GM18511 (cell line): ENCODE measurements around the gene ADAMTS7.
"Not testable (repeated sequence)": the region's sequence is repeated elsewhere in the genome, so short reads cannot be mapped to it uniquely, and the experiment has no call there.

ENCODE experiments used
- ATAC-seq: cut with Tn5 transposase; IDR thresholded peaks from one replicate; pipeline ENCODE4 v1.9.1; 2021; ENCODE audit warnings: mild to moderate bottlenecking, moderate library complexity; ENCODE audit not compliant: unreplicated experiment

The ADAMTS7 gene

DNA sequence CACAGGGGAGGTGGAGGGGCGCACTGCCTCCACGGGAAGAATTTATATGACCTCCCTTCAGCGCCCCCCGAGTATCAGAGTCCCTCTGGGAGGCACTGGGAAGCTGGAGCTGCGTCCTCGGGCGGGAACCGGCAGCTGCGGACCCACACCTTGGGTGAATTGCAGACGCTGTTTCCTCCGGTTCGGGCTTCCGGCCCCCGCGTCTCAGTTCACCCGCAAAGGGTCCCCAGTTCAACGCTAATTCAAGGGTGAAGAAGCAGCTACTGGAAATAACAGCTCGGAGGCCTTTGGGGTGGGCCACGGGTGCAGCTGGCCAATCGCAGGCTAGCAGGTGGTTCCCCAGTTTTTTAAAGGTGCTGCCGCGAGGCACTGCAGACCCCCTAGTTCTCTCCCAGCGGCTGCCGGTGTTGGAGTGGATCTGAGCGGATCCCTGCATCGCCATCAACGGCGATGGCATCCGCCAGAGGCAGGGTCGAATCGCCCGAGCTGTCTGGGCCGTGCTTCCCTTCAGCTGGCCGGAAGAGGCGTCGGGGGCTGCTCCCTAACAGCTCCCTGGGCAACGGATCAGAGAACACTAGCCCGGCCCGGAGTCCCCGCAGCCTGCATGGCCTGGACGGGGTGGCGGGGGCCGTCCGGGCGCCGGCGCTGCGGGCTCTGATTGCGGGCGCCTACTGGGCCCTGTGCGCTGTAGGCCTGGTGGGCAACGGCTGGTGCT, 19.4 kb upstream of the ADAMTS7 start:
- ATAC-seq = peak; percentile 56

DNA sequence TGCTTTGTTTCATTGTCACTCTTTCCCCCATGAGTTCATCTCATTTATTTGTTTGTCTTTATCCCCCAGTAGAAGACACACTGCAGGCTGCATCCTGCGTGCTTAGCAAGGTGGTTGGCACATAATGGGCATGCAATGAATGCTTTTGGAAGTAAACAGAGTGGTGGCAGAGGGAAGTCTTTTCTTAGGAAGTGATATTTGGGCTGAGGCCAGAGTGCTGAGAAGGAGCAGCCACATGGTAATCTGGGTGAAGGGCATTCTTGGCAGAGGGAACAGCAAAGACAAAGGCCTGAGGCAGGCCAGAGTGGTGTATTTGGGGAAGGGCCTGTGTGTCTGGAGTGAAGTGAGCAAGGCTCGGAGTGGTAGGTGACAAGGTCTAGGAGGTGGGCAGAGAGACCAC, 17.7 kb upstream of the ADAMTS7 start:
- ATAC-seq = no peak

DNA sequence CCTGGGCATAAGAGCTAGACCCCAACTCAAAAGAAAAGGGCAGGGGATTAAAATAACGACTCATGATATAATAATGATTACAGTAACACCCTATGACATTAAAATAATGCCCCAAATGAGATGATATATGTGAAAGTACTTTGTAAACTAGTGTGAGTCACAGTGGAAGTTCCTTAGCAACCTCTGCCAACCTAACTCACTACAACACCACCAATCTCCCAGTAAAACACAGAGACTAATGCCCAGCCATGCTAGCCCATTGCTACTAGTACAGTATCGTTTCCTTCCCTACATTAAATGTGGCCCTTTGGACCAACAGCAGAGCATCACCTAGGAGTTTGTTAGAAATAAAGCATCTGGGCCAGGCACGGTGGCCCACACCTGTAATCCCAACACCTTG, 11.2 kb upstream of the ADAMTS7 start:
- ATAC-seq = no peak

DNA sequence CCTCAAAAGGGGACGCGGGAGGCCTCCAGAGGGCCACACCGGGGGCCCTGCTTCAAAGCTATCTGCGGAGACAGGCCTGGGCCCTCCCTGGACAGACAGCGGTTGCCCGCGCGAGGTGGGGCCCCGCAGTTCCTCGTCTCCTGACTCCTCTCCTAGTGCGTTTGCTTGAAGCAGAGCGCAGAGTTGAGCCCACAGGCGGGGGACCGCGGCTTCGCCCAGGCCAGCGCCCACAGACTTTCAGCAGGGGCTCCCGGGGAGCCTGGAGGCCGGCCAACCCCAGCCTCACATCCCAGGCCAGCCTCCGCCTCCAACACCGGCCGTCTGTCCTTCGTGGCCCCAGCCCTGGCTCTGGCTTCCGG, 540 bp upstream of the ADAMTS7 start:
- peak; percentile 20 for ATAC-seq

DNA sequence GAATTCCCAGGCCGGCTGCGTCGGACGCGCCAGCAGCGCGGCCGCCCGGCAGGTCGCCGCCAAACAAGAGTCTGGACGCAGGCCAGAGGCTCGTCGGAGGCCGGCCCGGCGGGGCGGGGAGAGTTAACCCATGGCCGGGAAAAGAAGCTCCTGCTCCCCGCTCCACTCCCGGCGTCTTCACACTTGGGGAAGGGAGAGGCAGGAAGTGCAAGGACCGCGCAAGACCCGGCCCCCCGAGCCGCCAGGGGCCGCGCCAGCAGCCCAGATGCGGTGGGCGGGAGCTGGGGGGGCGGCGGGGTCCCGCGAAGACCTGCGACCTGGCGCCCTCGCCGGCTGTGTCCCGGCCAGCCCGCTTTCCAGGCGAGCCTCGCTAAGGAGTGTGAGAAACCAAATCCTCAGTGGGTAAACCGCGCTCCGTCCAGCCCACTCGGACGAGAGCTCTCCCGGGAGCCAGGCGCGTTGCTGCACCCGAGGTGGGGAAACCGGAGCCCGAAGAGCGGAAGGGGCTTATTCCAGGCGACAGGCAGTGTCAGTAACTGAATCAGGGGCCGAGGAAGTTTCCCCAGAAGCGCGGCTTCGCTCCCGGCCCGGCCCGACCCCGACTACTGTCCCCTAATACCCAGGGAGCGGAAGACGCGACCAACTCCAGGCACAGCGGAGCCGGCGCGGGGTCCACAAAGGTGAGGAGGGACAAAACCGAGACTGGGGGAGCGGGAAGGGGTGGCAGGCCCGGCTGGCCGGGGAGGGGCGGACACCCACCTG, 721 bp downstream of the ADAMTS7 start:
- peak; percentile 13 for ATAC-seq

DNA sequence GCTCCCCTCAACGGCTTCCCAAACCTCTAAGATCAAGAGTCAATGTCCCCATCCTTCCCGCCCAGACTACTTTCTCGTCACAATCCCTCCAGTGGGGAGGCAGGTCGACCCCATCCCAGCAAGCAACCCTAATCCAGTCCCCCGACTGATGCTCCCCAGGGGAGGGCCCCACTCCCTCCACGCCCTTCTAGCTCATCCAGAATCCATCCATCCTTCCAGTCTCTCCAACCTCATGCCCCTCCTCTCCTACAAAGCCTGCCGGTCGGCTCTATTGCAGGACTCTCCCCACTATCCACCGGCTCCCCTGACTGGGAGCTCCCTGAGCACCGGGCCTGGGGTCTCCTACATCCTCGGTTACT, 1.3 kb downstream of the ADAMTS7 start:
- no peak for ATAC-seq

DNA sequence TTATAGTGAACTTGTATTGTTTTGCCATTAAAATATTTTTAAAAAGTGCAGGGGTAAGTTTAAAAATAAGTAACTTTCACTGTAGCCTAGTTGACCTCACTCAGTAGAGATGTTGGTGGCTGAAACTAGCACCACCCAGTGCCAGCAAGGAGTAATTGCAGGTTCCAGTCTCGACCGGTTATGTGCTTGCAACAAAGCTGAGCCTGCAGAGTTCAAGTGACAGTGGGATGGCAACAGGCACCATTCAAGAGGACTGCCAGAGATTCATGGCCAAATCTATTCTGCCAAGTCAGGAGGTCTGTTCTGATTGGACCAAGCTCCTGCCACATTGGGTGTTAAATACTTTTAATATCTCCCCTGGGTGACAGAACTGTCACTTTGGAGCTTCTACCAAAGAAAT, 2.7 kb downstream of the ADAMTS7 start:
- no peak for ATAC-seq

DNA sequence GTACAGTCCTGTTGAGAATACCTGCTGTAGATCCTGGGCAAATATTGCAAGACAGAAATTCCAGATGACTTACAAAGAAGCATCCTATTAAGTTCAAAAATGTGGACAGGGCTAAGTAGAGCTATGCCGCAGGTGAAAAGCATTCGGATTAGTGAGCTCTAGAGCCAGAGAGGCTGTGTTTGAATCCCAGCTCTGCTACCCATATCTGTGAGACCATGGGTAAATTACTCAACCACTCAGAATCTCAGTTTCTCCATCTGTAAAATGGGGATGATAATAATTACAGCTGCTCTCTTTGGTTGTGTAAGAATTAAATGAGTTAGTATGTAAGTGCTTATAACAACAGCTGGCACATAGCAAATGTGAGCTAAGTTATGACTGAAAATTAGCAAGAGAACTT, 3.9 kb downstream of the ADAMTS7 start:
- ATAC-seq = no peak

DNA sequence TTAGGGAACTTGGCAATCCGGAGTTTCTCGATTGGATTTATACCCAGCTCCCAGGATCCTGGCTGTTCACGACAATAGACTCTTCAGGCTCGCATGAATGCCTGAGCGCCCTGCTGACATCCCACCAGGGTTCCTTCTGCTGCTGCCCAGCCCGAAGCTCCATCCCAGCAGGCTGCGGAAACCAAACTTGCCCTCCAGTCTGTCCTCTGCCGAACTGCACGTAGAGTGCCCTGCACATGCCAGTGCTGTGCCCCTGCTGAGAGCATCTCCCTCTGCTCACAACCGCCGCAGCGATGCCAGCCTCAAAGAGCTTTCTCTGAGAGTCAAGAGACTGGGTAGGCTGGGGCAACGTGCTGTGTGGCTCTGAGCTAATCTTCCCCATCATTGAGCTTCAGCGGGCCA, 6.9 kb downstream of the ADAMTS7 start:
- ATAC-seq = no peak

DNA sequence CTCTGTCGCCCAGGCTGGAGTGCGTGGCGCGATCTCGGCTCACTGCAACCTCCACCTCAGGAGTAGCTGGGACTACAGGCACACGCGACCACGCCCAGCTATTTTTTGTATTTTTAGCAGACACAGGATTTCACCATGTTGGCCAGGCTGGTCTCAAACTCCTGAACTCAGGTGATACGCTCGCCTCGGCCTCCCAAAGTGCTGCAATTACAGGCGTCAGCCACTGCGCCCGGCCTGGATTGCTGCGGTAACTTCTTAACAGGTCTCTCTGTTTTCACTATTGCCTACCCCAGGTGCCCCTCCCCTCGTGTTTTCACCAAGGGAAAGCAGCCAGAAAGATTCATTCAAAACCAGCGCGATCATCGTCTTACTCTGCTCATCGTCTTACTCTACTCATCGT, 10.5 kb downstream of the ADAMTS7 start:
- ATAC-seq = no peak

DNA sequence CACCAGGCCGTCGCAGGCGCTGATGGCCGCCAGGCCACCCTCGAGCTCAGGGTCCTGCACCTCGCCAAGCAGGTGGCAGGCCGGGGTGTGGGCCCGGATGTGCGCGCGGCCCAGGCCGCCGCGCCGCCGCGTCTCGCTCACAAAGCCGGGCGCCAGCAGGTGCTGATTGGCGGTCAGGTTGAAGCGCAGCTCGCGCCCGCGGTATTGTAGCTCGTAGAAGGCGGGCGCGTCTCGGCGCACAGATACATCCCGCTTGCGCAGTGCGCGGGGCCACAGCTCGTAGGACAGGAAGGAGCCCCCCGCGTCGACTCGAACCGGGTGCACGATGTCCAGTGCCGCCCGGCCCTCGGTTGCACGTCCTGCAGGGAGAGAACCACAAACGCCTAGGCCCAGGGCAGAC, 11.1 kb downstream of the ADAMTS7 start:
- ATAC-seq = no peak

DNA sequence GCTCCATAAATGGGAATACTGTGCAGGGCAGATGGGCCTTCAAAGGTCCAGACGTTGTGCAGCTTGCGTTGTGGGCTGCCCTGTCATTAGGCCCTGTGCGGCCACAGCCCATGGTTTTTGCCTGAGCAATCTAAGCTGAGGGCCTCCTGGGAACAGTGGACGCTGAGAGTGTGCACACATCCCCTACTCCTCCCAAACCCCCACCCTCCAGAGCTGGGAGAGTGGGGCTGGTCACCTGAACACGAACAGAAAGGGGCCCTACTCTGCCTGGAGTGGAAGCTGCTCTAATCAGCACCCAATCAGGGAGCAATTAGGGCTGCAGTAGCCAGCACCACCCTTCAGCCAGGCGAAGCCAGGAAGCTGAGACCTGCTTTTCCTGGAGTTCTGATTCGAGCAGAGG, 12.2 kb downstream of the ADAMTS7 start:
- not testable (repeated sequence) for ATAC-seq

DNA sequence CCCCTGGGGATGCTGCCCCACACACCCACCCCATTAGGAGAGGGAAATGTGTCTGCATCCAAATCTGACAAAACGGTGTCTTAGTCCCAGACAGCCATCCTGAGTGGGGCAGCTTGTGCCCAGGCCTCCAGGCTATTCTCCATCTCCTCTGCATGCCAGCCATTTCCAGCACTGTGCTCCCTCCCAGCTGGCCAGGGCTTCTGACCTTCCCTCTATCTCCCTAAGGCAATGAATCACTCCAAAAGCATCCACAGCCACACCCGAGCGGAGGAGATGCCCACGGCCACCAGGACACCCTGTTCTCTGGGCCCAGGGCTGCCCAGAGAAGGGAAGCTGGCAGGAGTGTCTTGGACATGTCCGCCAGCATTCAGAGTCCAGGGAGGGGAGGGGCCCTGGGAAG, 12.9 kb downstream of the ADAMTS7 start:
- ATAC-seq = not testable (repeated sequence)

DNA sequence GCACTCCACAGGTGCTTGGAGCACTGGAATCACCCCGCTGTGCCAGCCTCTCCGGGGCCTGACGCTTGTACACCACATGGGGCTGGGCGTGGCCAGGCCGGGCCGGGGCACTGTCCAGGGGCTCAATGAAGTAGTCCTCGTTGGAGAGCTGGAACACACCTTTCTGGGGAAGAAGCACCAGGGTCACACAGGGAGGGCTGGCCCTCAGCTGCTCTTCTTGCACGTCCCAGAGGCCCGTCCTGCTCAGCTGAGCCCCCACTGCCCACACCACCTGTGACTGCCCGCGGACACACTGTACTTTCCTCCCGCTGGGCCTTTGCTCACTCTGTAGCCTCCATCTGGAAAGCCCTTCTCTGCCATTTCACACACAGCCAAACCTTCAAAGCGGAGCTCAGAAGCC, 13.3 kb downstream of the ADAMTS7 start:
- ATAC-seq = no peak

DNA sequence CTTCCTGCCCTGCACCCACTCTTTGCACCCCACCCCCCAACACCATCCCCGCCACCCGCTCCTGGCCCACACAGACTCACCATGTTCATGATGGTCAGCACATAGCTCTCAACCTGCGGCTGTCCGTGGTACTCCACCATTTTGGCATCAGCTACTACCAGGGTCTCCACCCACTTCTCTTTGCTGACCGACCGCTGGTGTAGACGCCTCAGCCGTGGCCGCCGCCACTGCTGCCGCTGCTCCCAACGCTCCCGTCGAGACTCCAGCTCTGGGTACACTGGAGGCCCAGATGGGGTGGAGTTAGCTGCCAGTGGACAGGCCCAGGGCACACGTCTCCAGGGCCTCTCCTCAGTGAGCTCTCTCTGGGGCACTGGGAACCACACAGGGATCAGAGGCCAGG, 14.8 kb downstream of the ADAMTS7 start:
- ATAC-seq = no peak

DNA sequence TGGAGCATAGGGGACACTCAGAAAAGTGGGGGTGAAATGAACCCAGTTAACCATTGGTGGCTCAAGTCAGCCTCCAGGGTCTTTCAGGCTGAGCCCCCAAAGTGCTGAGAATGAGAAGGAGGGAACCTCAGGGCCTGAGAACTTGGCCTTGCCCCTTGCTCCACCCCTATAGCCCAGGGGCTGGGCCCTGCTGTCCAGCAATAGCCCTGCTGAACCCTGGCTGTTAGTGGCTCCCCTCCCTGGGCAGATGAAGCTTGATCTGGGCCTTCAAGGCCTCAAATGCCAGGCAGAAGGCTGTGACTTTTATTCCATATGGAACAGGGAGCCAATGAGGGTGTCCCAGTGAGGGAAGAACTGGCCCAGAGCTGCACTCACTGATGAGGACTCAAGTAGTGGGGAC, 16.2 kb downstream of the ADAMTS7 start:
- ATAC-seq = no peak

DNA sequence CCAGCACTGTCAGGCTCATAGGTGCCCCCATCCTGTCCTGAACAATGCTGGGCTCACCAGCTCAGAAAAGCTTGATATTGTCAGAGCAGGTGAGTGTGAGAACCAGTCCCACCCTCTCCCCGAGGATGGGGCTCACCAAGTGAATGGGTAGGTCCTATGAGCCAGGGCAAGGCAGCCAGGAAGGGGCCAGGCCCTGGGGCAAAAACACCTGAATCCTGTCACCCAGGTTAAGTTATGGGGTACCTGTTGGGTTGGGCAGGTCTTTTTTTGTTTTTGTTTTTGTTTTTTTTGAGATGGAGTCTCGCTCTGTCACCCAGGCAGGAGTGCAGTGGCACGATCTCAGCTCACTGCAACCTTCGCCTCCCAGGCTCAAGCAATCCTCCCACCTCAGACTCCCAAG, 16.8 kb downstream of the ADAMTS7 start:
- ATAC-seq = not testable (repeated sequence)

DNA sequence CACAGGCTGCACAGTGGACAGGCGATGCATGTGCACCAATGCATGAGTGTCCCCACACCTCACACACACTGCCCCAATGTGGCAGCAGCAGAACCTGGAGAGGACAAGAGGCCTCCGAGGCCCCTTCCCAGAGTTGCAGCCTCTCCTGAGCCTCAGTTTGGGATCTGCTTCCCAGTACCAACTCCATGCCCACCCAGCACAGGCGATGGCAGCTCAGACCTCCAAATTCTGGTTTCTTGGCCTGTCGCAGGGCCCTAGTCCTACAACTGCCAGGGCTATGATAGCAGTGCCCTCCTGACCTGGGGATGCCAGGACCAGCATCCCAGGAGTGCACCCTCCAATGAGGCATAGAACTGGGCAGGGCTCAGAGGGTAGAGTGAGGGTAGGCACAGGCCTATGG, 19.9 kb downstream of the ADAMTS7 start:
- ATAC-seq = no peak

DNA sequence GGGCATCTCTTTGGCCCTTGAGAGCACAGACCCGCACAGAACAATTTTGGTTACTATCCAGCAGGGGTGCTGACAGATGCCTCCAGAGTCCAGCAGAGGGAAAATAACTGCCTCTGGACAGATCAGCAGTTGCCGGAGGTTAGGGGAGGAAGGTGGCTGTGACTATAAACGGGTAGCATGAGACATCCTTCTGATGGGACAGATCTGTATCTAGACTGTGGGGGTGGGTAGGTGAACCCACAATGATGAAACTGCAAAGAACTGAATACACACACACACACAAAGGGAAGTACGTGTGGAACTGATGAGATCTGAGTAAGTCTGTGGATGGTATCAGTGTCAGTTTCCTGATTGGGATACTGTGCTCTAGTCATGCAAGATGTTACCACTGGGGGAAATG, 21.2 kb downstream of the ADAMTS7 start:
- ATAC-seq = no peak

DNA sequence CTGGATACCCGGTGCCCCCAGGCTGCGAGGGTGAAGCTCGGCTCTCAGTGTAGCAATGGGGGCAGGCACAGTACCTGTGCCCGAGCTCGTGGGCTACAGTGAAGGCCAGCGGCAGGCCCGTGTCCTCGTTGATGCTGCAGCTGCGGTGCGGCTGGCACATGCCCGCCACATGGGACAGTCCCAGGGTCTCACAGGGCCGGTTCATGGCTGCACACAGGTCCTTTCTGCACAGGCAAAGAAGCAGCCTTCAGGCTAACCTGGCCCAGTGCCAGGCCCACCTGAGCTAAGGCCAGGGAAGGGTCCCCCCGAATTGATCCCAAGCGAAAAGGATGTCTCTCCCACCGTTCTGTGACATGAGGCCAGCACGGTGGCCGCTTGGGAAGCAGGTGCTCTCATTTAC, 21.6 kb downstream of the ADAMTS7 start:
- ATAC-seq = no peak

DNA sequence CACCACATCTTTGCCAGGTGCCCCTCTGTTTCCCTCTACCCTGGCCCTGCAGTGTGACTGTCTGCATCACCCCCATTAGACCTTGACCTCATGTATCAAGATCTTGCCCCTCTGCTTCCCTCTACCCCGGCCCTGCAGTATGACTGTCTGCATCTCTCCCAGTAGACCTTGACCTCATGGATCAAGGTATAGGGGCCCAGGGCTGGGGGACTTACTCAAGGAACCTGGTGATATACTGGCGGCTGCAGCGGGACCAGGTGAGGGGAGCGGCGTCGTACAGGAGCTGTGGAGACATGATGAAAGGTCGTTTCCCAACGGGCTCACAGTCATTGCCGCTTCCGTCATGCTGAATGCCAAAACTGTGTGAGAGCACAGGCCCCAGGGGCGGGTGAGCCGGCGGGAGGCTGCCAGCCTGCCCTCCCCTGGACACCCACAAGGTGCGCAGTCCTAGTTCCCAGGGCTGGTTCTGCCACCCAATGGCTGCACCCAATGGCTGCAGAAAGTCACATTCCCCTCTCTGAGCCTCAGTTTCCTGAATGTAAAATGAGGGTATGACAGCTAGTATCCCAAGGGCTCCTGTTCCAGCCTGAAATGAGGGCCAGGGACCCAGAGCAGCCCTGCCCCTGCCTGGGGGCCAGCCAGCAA, 23.1 kb downstream of the ADAMTS7 start:
- no peak for ATAC-seq

DNA sequence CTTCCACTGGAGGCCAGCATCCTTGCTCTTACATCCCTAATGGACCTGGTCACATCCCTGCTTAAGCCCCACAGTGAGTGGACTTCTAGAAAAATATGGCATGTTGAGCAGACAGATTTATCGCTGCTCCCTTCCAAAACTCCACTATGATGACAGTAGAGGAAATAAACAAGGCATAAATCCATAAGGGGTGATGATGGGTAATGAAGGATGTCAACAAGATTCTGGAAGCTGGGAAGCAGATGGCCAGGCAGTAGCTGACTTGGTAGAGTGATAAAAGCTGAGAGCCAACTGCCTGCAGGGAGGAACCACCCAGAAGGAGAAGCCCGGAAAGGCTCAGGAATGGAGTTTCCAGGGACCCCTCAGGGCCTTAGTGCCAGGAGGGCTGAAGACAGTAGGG, 28.9 kb downstream of the ADAMTS7 start:
- ATAC-seq = not testable (repeated sequence)
